ENCODE measurements around the gene SKAP2.

The SKAP2 gene

DNA sequence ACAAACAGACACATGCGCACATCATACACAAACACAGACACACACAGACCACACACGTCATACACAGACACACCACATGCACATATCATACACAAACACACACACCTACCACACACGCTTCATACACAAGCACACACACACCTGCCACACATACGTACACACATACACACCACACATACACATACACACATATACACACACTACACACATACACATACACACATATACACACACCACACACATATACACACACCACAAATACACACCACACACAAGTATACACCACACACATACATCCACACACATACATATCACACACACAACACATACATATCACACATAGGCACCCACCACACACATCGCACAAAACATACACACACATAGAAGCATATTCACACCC is 224.7 kb downstream of the SKAP2 start:
- DNase-seq, result no peak

GRCh38 chr7:26639111-26639510 is 225.3 kb downstream of the SKAP2 start:
- DNase-seq, result no peak

DNA sequence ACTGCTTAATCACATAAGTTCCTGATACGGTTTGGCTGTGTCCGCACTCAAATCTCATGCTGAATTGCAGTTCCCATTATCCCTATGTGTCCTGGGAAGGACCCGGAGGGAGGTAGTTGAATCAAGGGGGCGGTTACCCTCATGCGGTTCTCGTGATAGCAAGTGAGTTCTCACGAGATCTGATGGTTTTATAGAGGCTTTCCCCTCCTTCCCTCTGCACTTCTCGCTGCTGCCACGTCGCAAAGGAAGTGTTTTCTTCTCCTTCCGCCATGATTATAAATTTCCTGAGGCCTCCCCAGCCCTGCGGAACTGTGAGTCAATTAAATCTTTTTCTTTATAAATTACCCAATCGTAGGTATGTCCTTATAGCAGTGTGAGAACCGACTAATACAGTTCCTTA is 226.2 kb downstream of the SKAP2 start:
- DNase-seq, result no peak

DNA sequence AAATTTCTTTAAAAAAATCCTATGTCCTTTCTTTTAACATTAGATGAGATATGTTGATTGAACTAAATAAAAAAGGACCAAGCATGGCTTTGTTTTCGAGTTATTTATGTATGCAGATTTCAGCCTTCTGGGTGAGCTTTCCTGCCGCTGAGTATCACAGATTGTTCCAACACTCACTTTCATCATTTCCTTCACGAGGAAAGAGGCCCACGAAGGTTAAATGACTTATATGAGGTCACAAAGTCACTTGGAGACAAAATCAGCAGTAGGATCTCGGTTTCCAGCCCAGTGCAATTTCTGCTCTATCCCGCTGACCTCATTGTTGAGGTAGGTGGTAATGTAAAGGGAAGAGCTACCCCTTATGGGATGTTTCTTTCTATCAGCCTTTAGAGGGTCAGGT is 226.8 kb downstream of the SKAP2 start:
- DNase-seq, result no peak

DNA sequence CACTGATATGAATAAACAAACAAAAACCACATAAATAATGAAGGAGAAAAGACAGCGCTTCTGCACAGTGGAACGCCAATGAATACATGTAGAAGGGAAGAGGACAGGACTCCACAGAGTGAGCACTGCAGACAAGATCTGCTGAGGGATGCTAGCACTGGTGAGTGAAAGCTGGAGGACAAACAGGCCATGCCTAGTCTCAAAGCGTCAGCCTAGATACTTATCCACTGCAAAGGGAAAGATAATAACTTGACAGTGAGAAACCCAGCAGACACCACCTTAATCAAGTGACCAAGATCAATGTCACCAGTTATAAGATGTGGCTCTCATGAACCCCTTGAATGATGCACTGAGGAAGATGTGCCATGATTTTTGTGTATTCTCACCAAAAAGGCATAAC is 227.6 kb downstream of the SKAP2 start:
- no peak for DNase-seq

GRCh38 chr7:26633557-26633956 is 230.8 kb downstream of the SKAP2 start:
- DNase-seq, result no peak

GRCh38 chr7:26631601-26632000 is 232.8 kb downstream of the SKAP2 start:
- DNase-seq, result no peak

- peak in 1 of 56 donors; percentile 1 for DNase-seq
These were observed 233.3 kb downstream of the SKAP2 start for GRCh38 chr7:26630941-26631580.

DNA sequence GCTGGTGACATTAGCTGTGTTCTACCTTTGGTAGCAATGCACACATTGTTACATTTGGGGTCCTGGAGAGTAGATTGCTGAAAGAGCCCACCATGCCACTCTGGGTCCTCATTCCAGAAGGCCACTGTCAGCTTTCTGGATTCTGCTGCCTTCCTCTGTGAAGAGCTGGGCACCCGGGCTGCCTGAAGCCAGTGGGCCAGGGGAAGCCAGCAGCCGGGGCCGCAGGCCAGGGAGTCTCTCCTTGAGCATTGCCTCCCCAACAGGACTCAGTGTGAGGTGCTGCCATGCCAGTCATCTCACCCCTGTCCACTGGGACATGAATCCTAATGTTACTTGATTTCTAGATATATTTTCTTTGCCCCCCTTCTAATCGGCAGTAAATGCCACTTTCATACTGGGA is 234.0 kb downstream of the SKAP2 start:
- DNase-seq, result no peak

GRCh38 chr7:26629696-26630095 is 234.7 kb downstream of the SKAP2 start:
- DNase-seq, result no peak

- DNase-seq, result peak in 19 of 56 donors; percentile 3 to 40 (median 11)
These were observed 236.5 kb downstream of the SKAP2 start for GRCh38 chr7:26627891-26628341.

DNA sequence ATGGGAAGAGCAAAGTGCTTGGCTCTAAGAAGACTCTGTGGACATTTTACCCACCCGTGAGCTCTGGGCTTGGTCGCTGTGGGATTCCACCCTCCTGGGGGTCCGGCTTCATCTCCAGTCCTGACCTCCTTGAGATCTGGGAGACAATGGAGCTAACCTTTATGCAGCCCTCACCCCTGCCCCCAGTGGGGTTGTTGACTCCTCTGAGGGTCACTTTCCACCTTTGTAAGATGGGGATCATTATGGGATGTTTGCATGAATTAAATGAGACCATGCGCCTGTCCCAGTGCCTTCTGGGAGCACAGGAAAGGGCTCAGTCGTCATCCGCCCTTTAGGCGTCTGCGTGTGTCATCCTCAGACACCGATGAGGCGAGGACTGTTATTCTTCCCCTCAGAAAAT is 237.2 kb downstream of the SKAP2 start:
- DNase-seq, result no peak

DNA sequence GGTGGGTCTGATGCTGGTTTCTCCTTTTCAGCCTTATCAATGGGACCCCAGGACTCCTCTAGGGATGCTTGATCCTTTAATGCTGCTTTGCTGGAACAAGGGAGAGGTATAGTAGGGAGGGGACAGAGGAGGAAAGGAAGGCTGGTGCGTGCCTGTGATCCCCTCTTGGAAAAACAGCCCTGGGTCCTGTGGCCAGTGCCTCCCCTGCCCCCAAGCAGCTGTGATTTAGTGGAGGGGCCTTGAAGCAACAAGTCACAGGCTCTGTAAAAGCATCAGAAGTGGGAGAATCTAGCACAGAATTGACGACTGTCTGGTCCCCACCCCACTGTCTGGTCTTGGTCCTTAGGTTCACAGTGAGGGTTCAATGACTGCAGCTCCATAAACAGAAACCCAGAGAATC is 237.7 kb downstream of the SKAP2 start:
- no peak for DNase-seq

- DNase-seq, result no peak
These were observed 238.2 kb downstream of the SKAP2 start for GRCh38 chr7:26626156-26626555.

- no peak for DNase-seq
These were observed 239.1 kb downstream of the SKAP2 start for GRCh38 chr7:26625286-26625685.

- DNase-seq, result no peak
These were observed 239.6 kb downstream of the SKAP2 start for GRCh38 chr7:26624839-26625238.

DNA sequence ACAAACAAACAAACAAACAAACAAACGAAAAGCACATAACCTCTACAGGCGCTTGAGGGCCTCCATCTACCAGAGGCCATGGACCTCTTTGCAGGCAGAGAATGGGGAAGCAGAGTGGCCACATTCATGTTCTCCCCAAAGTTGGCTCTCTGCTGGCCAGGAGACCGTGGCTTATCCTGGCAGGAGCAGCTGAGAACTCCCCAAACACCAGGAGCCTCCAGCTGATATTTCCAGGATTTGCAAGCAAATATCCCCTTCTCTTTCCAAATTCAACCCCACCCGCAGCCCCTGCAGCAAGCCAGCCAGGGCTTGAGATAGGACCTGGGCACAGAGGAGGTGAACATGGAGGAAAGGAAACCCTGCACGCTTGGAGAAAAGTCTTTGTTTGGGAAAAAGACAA is 240.0 kb downstream of the SKAP2 start:
- no peak for DNase-seq

GRCh38 chr7:26620352-26620751 is 244.0 kb downstream of the SKAP2 start:
- no peak for DNase-seq

GRCh38 chr7:26619348-26619984 is 244.9 kb downstream of the SKAP2 start:
- DNase-seq, result no peak

DNA sequence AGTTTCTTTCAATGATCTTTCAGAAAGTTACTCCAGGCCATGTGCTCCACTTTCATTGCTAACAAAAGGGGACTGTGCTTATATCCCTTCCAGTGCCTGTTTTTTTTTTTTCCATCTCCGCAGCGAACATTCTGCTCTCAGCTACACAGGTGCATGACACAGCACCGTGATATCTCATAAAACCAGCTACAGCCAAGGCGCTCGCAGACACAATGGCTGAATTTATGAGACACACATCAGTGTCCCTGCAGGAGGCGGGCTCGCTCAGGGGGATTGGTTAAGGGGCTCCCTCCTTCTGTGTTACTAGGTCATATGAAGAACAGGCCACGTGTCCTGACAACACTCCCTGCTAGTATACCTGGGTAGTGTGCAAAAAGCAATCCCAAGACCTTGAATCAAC is 245.5 kb downstream of the SKAP2 start:
- DNase-seq, result no peak

DNA sequence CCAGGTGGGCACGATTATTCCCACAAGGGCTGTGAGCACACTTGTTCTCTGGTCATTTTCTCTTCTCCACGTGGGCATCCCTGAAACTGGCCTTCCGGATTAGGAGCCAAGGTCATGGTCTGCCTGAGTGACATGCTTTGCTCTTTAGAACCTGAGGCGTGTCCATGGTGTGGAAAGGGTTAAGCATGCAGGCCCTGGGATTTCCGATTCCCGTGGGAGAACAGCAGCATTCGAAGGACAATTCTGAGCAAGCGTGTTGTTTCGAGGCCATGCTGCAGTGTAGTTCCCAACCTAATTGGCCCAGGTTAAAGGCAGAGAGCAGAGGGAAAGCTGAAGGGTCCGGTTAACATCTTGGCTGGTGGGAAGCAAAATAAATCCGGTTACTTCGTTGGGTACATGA is 245.9 kb downstream of the SKAP2 start:
- DNase-seq, result no peak

Data from nucleus accumbens (tissue), 56 donors.